ENCODE measurements around the gene XRCC2.
"Not testable (repeated sequence)": the region's sequence is repeated elsewhere in the genome, so short reads cannot be mapped to it uniquely, and the experiment has no call there.

The XRCC2 gene

DNA sequence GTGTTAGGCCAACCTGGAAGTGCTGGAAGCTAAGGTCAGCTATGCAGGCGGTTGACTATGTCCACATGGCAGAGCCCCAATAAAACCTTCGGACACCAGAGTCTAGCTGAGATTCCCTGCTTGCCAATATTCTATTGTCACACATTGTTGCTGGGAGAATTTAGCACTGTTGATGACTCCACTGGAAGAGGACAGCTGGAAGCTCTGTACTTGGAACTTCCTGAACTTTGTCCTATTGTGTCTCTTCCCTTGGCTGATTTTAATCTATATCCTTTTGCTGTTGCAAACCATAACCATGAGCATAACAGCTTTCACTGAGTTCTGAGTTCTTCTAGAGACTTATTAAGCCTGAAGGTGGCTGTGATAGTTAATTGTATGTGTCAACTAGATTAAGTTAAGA lies 12.0 kb downstream of the XRCC2 start:
- no peak for DNase-seq

DNA sequence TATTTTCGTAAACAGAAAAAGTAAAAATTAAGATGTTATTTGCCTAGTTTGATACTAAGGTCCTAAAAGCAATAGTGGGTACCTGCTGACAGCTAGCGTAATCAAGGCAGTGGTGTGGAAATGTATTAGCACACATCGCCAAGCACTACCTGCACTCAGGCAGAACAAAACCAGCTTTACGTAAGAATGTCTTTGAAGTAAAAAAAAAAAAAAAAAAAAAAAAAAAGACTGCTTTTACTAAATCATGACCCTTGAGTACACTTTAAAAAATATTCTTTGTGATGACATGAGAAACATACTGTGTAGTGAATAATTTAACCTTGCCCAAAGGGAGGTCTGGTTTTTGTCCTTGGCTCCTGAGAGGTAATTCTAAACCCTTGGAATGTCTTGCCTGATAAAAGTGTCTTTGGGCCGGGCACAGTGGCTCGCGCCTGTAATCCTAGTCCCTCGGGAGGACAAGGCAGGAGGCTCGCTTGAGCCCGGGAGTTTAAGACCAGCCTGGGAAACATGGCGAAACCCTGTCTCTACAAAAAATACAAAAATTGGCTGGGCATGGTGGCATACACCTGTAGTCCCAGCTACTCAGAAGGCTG lies 12.7 kb downstream of the XRCC2 start:
- DNase-seq: no peak

DNA sequence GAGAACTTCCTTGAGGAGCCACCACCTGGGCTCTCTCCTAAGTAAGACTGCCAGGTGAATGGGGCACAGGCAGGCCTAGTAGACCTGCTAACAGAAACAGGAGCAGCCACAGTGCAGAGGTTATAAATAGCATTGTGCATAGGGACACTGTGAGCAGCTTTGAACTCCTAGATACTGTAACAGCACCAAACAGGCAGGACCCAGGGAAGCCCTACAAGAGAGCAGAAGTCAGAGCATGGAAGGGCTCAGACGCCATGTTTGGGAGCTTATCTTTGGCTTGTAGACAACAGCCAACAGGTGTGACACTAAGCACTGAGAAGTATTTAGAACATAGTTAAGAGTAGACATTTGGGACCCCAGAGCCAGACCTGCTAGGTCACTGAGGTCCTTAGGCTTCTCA lies 14.5 kb downstream of the XRCC2 start:
- DNase-seq: no peak

DNA sequence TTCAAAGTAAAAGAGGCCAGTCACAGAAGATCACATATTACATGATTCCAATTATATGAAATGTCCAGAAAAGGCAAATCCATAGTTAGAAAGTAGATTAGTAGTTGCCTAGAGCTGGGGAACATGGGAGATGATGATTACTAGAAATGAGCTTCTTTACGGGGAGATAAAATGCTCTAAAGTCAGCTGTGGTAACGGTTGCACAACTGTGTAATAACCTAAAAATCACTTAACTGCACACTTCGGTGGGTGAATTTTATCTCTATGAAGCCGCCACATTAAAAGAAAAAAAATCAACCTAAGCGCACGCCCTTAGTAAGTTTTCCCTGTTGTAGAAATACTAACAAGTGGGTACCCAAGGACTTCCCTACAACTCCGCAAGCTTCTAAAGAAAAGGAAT lies 15.9 kb downstream of the XRCC2 start:
- no peak for DNase-seq

DNA sequence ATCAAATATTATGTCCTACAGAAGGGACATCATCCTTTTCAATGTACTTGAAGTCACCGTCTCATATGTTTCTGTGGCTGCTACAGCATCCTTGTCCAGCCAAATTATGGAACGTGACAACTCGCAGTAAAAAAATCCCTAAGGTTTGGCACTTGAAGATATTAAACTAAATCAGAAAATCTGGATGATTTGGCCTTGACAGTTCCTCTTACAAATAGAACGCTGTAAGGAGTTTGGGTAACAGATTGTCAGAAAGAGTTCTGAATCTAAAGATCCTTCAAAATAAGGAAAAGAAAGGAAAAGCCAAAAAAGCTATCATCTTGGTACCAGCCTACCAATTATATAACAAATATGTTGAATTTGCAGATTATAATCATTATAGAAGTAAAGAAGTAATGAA lies 21.0 kb downstream of the XRCC2 start:
- no peak for DNase-seq

DNA sequence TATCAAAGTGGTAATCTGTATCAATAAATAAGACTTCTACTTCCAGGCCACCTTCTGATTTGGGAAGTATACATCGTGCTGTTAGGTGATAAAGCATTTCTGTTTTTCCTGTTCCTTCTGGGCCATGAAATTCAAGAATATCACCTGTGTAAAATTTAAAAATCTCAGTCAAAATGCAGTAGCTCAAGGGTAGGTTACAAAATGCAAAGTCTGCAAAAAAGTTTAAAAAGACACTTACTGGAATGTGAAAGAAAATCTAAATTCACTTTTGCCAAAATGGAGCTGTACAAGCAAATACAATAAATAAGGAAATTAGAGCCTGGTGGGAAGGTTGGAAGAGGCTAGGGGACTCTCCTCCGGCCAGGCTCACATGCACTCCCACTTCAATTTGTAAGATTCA lies 26.7 kb downstream of the XRCC2 start:
- no peak for DNase-seq

DNA sequence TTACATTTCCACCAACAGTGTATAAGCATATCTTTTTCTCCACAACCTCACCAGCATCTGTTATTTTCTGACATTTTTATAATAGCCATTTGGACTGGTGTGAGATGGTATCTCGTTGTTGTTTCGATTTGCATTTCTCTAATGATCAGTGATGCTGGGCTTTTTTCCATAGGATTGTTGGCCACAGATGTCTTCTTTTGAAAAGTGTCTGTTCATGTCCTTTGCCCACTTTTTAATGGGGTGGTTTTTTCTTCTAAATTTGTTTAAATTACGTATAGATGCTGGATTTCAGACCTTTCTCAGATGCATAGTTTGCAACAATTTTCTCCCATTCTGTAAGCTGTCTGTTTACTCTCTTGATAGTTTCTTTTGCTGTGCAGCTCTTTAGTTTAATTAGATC lies 28.9 kb downstream of the XRCC2 start:
- DNase-seq: no peak

DNA sequence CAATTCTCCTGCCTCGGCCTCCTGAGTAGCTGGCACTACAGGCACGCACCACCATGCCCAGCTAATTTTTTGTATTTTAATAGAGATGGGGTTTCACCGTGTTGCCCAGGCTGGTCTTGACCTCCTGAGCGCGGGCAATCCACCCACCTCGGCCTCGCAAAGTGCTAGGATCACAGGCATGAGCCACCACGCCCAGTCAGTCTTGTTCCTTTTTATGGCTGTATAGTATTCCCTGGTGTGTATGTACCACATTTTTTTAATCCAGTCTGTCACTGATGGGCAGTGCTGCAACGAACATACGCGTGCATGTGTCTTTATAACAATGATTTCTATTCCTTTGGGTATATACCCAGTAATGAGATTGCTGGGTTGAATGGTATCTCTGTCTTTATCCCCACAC lies 29.4 kb downstream of the XRCC2 start:
- DNase-seq: not testable (repeated sequence)

DNA sequence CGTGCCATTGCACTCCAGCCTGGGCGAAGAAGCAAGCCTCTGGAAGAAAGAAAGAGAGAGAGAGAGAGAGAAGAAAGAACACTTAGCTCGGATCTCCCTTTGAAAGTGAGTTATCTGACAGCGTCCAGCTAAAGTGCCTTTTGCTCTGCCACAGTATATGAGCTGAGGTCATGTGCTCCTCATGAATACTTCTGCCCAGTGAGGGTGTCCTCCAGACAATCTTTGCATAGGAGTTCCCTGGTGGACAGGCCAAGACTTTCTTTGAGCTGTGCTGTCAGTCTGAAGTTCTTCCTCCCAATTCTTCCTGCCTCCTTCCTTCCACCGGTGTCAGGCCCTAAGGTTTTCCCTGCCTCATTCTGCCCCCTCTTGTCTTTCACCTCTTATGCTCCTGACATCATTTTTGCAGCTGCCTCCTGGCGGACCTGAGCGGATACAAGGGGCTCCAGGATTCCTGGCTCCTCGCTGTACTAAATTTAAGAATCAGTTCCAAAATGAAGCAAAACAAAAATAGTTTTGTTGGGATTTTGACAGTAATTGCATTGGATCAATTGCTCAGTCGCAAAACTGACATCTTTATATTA lies 31.9 kb downstream of the XRCC2 start:
- DNase-seq: no peak

DNA sequence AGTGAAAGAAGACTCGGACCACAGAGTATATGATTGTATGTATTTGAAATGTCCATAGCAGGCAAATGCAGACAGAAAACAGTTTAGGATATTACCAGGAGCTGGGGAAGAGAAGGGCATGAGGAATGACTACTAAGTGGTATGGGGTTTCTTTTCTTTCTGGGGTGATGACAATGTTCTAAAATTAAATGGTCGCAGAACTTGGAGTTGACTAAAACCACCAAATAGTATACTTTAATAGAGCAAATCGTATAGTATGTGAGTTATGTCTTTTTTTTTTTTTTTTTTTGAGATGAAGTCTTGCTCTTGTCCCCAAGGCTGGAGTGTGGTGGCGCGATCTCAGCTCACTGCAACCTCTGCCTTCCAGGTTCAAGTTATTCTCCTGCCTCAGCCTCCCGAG lies 34.6 kb downstream of the XRCC2 start:
- no peak for DNase-seq

DNA sequence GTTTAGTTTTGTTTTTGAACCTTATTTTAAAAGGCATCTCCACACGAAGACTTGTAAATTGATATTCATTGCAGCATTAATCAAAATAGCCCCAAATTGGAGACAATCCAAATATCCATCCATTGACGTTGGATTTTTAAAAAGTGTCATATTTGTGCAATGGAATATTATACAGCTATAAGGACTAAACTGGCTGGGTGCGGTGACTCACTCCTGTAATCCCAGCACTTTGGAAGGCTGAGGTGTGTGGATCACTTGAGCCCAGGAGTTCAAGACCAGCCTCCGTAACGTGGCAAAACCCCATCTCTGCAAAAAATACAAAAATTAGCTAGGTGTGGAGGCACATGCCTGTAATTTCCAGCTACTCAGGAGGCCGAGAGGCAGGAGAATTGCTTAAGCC lies 35.1 kb downstream of the XRCC2 start:
- DNase-seq: no peak

DNA sequence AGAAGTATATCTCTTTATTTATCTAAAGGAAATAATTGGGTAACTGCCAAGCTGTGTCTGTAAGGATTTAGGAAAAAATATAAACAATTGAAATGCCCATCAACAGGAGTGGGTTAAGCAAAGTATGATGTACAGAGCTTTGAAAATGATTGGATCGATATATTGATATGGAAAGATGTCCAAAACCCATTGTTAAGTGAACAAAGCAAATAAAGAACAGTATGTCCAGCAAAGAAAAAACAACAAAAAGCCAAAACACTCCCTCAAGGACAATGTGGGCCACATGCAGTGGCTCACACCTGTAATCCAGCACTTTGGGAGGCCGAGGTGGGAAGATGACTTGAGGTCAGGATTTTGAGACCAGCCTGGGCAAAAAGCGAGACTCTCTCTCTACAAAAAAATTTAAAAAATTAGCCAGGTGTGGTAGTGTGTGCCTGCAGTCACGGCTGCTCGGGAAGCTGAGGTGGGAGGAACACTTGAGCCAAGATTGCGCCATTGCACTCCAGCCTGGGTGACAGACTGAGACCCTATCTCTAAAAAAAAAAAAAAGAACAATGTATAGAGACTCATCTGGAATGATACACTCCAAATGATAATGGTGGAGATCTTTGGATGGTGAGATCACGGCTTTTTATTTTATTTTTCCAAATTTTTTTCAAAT lies 37.9 kb downstream of the XRCC2 start:
- DNase-seq: no peak

DNA sequence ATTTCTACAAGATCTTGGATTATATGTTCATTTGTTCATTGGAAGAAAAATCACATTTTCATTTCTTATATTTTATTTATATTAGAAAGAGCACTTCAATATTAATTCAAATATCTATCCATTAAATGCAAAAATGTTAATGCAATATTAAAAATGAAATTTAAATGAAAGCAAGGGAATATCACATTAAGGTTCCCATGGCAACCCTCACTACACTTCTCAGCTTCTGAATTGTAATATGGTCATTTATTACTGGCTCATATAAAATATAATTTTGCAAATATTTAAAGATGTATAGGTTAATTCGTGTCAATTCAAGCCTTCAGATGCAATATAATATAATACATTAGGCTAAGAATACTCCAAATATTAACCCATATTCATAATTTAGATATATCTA lies 38.8 kb downstream of the XRCC2 start:
- no peak for DNase-seq

DNA sequence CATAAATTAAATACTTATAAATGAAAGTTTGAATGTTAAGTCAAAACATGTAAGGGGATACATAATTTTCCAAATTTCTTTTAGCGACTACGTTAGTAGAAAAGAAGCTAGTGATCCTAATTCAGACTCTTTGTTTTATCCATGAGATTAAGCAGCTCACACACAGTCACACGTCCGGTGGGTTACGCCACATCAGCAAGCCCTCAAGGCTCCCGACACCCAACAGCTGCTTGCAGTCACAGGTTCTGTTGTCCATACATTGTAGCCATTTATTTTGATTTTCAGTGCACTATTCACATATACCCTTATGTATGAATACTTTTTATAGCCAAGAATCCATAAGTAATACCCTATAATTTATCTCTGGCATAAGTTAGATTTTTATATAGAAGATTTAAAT lies 39.5 kb downstream of the XRCC2 start:
- no peak for DNase-seq

DNA sequence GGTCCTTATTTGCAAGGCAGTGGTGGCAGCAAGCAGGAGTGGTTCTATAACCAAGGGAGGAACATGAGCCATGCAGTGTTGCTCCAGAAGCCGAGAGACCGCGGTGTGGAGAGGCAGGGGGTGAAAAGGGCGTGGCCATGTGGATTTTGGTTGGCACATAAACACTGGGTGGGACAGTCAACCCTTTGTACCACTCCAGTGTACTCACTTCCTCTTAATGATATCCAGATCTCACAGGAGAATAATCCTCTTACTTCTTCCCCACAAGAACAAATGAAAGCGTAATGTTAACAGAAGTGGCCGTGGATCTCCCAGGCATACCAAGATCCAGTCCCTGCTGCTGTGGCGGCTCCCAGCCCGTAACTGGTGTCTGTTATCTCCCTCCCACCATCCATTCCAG lies 42.4 kb downstream of the XRCC2 start:
- DNase-seq: no peak

DNA sequence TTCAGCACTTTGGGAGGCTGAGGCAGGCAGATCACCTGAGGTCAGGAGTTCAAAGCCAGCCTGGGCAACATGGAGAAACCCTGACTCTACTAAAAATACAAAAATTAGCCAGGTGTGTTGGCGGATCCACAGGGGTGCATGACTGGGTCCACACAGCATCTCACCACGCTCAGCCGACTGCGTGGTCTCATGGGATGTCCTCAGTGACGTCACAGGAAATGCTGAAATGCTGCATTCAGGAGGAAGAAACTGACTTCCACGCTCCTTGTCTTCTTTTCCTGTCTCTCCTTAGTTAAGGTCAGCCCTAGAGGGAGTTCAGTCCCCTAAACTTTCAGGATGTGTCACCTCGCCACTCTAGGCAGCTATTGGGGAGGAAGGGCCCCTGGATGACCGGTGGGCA lies 42.9 kb downstream of the XRCC2 start:
- DNase-seq: no peak

DNA sequence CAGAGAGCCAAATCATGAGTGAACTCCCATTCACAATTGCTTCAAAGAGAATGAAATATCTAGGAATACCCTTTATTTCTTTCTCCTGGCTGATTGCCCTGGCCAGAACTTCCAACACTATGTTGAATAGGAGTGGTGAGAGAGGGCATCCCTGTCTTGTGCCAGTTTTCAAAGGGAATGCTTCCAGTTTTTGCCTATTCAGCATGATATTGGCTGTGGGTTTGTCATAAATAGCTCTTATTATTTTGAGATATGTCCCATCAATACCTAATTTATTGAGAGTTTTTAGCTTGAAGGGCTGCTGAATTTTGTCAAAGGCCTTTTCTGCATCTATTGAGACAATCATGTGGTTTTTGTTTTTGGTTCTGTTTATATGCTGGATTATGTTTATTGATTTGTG lies 47.2 kb downstream of the XRCC2 start:
- not testable (repeated sequence) for DNase-seq

DNA sequence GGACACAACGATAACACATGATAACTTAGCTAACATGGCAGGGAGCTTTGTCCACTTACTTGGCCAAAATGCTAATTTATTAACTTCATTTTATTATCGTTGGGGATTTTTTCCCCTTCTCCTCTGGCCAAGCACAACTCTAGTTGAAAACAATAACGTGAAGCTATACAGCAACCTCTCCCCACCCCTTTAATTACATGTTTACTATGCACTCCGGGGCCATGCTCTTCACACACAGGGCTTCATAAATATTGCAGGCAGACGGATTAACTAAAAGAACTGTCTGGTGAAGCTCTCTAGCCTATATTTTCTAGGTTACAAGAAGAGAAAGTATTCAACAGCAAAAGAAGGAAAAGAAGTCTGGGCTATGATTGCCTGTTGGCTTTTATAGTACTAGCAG lies 51.7 kb downstream of the XRCC2 start:
- no peak for DNase-seq

DNA sequence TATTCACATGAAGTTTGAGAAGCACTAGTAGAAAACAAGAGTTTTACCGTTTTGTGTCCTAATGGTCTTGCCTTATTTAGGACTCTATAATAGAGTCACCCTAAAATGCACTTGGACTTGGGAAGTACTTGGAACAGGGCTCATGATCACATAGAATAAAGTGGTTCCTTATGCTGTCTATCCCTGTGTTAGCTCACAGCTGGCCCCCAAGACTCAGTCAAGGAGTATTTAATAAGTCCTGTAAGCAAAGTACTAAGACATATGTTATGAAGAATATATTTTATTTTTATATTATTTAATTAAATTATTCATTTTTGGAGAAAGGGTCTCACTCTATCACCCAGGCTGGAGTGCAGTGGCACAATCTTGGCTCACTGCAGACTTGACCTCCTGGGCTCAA lies 54.5 kb downstream of the XRCC2 start:
- no peak for DNase-seq

DNA sequence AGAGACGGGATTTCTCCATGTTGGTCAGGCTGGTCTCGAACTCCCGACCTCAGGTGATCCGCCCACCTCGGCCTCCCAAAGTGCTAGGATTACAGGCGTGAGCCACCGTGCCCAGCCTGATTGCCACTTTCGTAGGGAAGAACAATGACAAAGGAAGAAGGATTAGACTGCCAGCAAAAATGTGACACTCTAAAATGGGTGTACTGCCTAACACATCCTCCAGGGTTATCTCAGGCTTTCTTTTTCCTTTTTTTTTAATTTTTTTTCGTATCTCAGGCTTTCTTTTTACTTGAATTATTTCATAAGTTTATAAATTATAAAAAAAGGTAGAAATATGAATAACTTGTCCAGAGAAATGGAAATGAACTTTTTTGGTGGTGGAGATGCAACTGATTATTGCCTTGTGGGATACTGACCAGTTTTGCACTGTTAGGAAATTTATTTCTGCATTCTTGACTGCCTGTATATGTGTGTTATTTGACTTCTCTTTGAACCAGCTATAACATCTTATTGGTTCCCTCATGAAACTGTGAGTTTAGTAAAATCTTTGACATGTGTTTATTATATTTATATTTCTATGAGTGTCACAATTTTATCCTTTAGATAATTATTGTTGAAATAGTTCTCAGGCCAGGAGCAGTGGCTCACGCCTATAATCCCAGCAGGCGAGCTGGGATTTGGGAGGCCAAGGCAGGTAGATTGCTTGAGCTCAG lies 56.8 kb downstream of the XRCC2 start:
- no peak for DNase-seq

DNA sequence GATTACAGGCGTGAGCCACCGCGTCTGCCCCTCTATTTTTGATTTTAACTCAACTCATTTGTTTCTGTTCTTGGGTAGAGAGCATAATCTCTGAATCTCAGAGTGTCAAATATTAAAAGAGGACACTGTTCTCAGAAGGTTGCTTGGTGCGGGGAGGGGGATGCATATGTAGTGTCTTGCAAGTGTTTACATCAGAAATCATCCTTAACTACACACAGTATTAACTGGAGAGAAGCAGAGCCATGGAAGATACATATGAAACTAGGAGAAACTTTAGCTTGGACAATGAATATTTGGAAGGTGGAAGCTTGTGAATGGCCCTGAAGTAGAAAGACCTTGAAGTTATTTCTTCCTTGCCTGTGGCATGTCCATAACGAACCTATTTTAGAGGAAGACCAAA lies 57.5 kb downstream of the XRCC2 start:
- no peak for DNase-seq

DNA sequence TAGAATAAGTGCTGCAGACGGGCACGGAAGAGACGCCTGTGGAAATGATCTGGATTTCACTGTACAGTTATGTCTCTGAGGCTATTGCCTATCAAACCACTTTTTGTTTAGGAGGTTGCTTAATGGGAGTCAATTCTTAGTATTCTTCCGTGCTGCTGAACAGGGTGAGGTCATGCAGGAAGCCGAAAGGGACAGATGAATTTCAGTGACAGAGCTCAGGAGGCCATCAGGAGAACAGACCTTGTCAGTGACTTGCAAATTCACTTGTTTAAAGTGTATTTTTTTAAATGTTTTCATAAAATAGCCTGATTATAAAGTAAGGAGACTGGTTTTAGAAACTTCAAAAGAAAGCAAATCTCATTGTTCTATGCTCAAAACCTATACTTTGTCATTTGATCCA lies 58.9 kb downstream of the XRCC2 start:
- DNase-seq: no peak

DNA sequence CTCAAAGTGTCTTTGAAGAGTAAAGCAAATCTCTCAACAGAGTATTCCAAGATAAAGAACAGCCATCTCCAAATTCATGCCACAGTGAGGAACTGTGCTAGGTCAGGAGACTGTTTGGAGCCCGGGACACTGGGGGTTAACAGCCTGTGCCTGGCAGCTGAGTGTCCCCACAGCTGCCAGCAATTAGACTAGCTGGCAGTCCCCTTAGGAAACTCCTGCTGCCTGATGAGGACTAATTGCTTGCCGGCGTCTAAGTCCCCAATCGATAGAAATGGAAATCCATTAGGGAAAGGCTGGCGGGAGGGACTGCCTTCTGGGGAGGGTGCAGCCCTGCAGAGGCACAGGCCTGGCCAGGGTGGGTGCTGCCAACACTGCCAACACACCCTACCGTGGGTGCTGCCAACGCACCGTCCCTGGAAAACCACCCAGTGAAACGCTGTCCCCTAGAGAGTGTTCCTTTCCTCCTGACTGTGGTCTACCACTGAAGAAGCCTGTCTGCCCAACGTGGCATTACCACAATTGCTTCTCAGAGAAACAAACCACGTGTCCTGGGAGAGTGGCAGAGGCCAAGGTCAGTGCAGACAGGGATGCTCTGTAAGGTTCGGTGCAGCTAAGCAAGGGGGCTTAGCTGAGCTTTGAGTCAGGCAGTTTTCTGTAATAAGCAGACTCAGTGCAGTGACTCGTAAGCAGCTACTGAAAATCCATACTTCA lies 60.8 kb downstream of the XRCC2 start:
- DNase-seq: peak; percentile 38

DNA sequence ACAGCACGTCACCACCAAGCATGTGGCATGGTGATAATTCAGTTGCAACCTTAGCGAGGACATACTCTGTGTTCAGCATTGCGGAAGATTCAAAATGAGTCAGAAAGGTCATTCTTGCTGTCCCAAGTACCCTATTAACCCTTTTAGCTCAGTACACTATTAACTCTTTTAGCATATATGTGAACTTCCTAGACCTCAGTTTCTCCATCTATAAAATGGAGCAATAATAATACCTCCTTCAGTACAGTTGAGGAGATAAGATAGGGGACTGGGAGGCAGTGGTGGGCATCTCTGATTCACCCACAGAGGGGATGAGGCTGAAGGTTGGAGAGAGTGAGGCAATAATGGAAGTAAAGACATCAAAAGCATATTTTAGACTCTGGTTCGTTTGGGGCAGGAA lies 67.3 kb downstream of the XRCC2 start:
- DNase-seq: no peak

All from NCI-H510A treated with DMSO at 0.1 percent for 48 hours (cell line).